Osteocyte (in vitro differentiated cells): ENCODE measurements around the gene SPATS2. TPM values are rescaled to one million over a fixed set of nuclear protein-coding genes. Genes with fewer than 3 reads are reported as not detected.

ENCODE experiments used
- DNase-seq: peaks from one replicate; pipeline ENCODE4 v3.0.0; 2021; ENCODE audit warnings: mixed read lengths; ENCODE audit not compliant: unreplicated experiment; ENCODE audit errors: extremely low spot score
- H3K27ac Mint-ChIP-seq: one replicate; pipeline ENCODE4 v1.8.0; 2021; ENCODE audit warnings: mild to moderate bottlenecking, mixed read lengths; ENCODE audit not compliant: unreplicated experiment
- H3K27me3 Mint-ChIP-seq: one replicate; pipeline ENCODE4 v1.8.0; 2021; ENCODE audit warnings: mixed read lengths; ENCODE audit not compliant: unreplicated experiment
- H3K36me3 Mint-ChIP-seq: one replicate; pipeline ENCODE4 v1.8.0; 2021; ENCODE audit warnings: mixed read lengths; ENCODE audit not compliant: unreplicated experiment
- H3K4me1 Mint-ChIP-seq: one replicate; pipeline ENCODE4 v1.8.0; 2021; ENCODE audit warnings: mixed read lengths; ENCODE audit not compliant: unreplicated experiment
- H3K4me3 Mint-ChIP-seq: one replicate; pipeline ENCODE4 v1.8.0; 2021; ENCODE audit warnings: mild to moderate bottlenecking, moderate library complexity, mixed read lengths; ENCODE audit not compliant: unreplicated experiment
- H3K9me3 Mint-ChIP-seq: one replicate; pipeline ENCODE4 v1.8.0; 2021; ENCODE audit warnings: mixed read lengths; ENCODE audit not compliant: unreplicated experiment
- CTCF ChIP-seq: fragments of 200-600 bp; sonication (generic); IDR thresholded peaks from 2 replicates; pipeline ENCODE4 v1.5.0; 2021; ENCODE audit warnings: antibody characterized with exemption, mild to moderate bottlenecking, moderate library complexity
- total RNA-seq: library from RNA; stranded (reverse); gene quantifications from 2 replicates; pipeline ENCODE4 v1.2.1, GENCODE V29; 2021

Gene SPATS2
- total RNA-seq, 1 donor from 2014 or later, result 25.6 TPM

- no peak overlapping the region for H3K4me3 Mint-ChIP-seq
- no peak overlapping the region for H3K27ac Mint-ChIP-seq
- no peaks in the 10 kb centered on the region for H3K36me3 Mint-ChIP-seq
- peaks cover 4% of the 10 kb centered on the region for H3K4me1 Mint-ChIP-seq
- DNase-seq, result no peak
- TF ChIP-seq CTCF, result no peak
- H3K27me3 Mint-ChIP-seq, result no peaks in the 10 kb centered on the region
- no peaks in the 10 kb centered on the region for H3K9me3 Mint-ChIP-seq
These were observed 29.7 kb downstream of the SPATS2 start for GRCh38 chr12:49397000-49397399.

GRCh38 chr12:49400304-49400703 is 33.0 kb downstream of the SPATS2 start:
- DNase-seq, result no peak
- H3K4me3 Mint-ChIP-seq, result no peak overlapping the region
- no peak for TF ChIP-seq CTCF
- no peaks in the 10 kb centered on the region for H3K9me3 Mint-ChIP-seq
- peaks cover 4% of the 10 kb centered on the region for H3K4me1 Mint-ChIP-seq
- H3K27me3 Mint-ChIP-seq, result no peaks in the 10 kb centered on the region
- H3K27ac Mint-ChIP-seq, result no peak overlapping the region
- no peaks in the 10 kb centered on the region for H3K36me3 Mint-ChIP-seq

DNA sequence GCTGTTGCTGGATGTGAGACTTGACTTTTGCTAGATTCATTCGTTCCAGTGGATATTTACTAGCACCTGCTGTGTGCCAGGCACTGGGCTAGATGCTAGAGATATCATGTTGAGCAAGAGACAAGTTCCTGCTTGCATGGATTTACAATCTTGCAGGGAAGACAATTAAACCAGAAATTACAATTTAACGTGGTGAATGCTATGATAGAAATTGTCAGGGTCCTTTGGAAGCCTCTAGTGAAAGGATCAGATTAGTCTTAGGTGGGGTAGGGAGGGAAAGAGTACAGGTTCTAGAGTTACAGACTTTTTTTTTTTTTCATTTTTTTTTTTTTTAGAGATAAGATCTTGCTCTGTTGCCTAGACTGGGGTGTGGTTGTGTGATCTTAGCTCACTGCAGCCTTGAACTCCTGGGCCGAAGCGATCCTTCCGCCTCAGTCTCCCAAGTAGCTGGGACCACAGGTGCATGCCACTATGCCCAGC is 36.7 kb downstream of the SPATS2 start:
- H3K4me1 Mint-ChIP-seq, result peaks cover 4% of the 10 kb centered on the region
- DNase-seq, result no peak
- no peaks in the 10 kb centered on the region for H3K27me3 Mint-ChIP-seq
- no peaks in the 10 kb centered on the region for H3K9me3 Mint-ChIP-seq
- H3K36me3 Mint-ChIP-seq, result peaks cover 4% of the 10 kb centered on the region
- no peak for TF ChIP-seq CTCF
- no peak overlapping the region for H3K4me3 Mint-ChIP-seq
- no peak overlapping the region for H3K27ac Mint-ChIP-seq

DNA sequence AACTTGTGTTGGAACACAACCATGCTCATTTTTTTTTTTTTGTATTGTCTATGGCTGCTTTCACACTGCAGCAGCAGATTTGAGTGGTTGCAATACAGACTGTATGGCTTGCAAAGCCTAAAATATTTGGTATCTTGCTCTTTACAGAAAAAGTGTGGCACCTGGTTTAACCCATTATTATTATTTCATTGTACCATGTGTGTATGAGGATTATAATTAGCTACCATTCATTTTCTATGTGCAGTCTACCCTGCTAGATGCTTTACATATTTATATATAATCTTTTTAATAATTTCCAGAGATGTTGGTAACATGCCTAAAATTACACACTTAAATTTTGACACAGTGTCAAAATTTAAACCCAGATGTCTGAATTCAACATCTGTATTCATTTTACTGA is 37.7 kb downstream of the SPATS2 start:
- Mint-ChIP-seq H3K4me1 (peaks cover 4% of the 10 kb centered on the region), H3K9me3 (no peaks in the 10 kb centered on the region), H3K27ac (no peak overlapping the region), H3K27me3 (no peaks in the 10 kb centered on the region), H3K4me3 (no peak overlapping the region), H3K36me3 (peaks cover 7% of the 10 kb centered on the region)
- no peak for DNase-seq
- no peak for TF ChIP-seq CTCF

GRCh38 chr12:49410818-49411217 is 43.6 kb downstream of the SPATS2 start:
- Mint-ChIP-seq H3K27me3 (no peaks in the 10 kb centered on the region), H3K4me1 (no peaks in the 10 kb centered on the region), H3K4me3 (no peak overlapping the region)

More at GRCh38 chr12:49410818-49411217, 43.6 kb downstream of the SPATS2 start:
- TF ChIP-seq CTCF, result no peak
- H3K9me3 Mint-ChIP-seq, result no peaks in the 10 kb centered on the region
- no peak for DNase-seq
- H3K27ac Mint-ChIP-seq, result no peak overlapping the region
- H3K36me3 Mint-ChIP-seq, result peaks cover 8% of the 10 kb centered on the region
